Measurements from ENCODE around the gene TEF.

TEF gene

DNA sequence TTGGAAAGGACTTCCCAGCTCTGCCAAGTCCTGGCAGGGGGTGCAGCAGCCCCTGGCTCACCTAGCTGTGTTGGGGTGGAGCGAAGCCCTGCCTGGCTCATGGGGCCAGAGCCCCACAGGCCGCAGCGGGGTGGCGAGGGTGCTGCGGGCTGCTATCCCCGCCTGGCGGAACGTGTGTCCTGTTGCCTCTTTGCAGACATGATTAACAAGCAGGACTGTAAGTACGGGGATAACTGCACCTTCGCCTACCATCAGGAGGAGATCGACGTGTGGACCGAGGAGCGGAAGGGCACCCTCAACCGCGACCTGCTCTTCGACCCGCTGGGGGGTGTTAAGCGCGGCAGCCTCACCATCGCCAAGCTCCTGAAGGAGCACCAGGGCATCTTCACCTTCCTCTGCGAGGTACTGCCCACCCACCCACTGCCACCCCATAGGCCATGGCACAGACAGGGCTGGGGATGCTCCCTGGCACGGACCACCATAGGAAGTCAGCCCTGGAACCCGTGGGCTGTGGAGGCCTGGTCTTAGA, 35.9 kb upstream of the TEF start:
- TF ChIP-seq, protein P1, sequence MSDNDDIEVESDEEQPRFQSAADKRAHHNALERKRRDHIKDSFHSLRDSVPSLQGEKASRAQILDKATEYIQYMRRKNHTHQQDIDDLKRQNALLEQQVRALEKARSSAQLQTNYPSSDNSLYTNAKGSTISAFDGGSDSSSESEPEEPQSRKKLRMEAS (IDR thresholded peaks at IDR 0.05) = no peak

GRCh38 chr22:41347066-41347859, 34.5 kb upstream of the TEF start:
- TF ChIP-seq NFIC (IDR thresholded peaks at IDR 0.05) (peak; percentile 76), ZBTB7A (IDR thresholded peaks at IDR 0.05; ENCODE audit: low read depth) (no peak)

- no peak for TF ChIP-seq RAD21 (IDR thresholded peaks at IDR 0.05; ENCODE audit: low read depth)
- no peak for TF ChIP-seq ZBTB7A (IDR thresholded peaks at IDR 0.05; ENCODE audit: low read depth)
- TF ChIP-seq TAF1 (IDR thresholded peaks at IDR 0.05; ENCODE audit: low read depth) = no peak
- TF ChIP-seq EGR1 (IDR thresholded peaks at IDR 0.05) = no peak
- TF ChIP-seq CEBPB (IDR thresholded peaks at IDR 0.05) = no peak
- TF ChIP-seq, protein P2, sequence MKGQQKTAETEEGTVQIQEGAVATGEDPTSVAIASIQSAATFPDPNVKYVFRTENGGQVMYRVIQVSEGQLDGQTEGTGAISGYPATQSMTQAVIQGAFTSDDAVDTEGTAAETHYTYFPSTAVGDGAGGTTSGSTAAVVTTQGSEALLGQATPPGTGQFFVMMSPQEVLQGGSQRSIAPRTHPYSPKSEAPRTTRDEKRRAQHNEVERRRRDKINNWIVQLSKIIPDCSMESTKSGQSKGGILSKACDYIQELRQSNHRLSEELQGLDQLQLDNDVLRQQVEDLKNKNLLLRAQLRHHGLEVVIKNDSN (IDR thresholded peaks at IDR 0.05) = no peak
- no peak for TF ChIP-seq YY1 (IDR thresholded peaks at IDR 0.05; ENCODE audit: low read depth)
- TF ChIP-seq FOXM1 (IDR thresholded peaks at IDR 0.05; ENCODE audit: borderline replicate concordance, low read depth) = no peak
- no peak for TF ChIP-seq TCF12 (IDR thresholded peaks at IDR 0.05; ENCODE audit: low read depth)
- TF ChIP-seq REST (IDR thresholded peaks at IDR 0.05; ENCODE audit: low read depth) = no peak
Measured at GRCh38 chr22:41348964-41349484, 32.7 kb upstream of the TEF start.

- TF ChIP-seq CEBPB (IDR thresholded peaks at IDR 0.05) (no peak), NFIC (IDR thresholded peaks at IDR 0.05) (no peak), FOXM1 (IDR thresholded peaks at IDR 0.05; ENCODE audit: borderline replicate concordance, low read depth) (no peak), RAD21 (IDR thresholded peaks at IDR 0.05; ENCODE audit: low read depth) (no peak), CREB1 (IDR thresholded peaks at IDR 0.05; ENCODE audit: low read depth) (no peak), EGR1 (IDR thresholded peaks at IDR 0.05) (no peak), REST (IDR thresholded peaks at IDR 0.05; ENCODE audit: low read depth) (no peak), TCF12 (IDR thresholded peaks at IDR 0.05; ENCODE audit: low read depth) (no peak), ZBTB7A (IDR thresholded peaks at IDR 0.05; ENCODE audit: low read depth) (no peak), YY1 (IDR thresholded peaks at IDR 0.05; ENCODE audit: low read depth) (no peak), TAF1 (IDR thresholded peaks at IDR 0.05; ENCODE audit: low read depth) (no peak), EP300 (IDR thresholded peaks at IDR 0.05; ENCODE audit: borderline replicate concordance) (no peak), TEAD4 (IDR thresholded peaks at IDR 0.05) (no peak)
- TF ChIP-seq, protein P1 (IDR thresholded peaks at IDR 0.05) = no peak
- TF ChIP-seq, protein P2 (IDR thresholded peaks at IDR 0.05) = no peak
Measured at GRCh38 chr22:41350087-41350486, 31.7 kb upstream of the TEF start.

DNA sequence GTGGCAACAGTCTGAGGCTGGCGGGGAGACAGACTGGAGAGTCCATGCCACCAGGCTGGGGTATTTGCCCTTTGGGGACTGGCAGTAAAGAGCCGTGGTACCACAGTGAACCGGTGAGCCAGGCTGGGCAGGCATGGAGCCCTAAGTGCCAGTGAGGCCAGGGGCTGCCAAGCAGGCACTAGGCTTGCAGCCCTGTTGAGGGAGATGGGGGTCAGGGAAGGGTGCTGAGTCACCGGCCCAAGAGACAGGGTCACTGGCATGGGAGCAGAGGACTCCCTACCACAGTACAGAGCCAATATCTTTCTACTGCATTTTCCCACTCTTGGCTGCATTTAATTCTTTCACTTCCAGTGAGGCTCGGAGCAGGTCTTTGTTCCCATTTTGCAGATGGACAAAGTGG, 30.7 kb upstream of the TEF start:
- TF ChIP-seq, protein P1 (IDR thresholded peaks at IDR 0.05) = no peak
- no peak for TF ChIP-seq TCF12 (IDR thresholded peaks at IDR 0.05; ENCODE audit: low read depth)
- TF ChIP-seq CREB1 (IDR thresholded peaks at IDR 0.05; ENCODE audit: low read depth) = no peak
- TF ChIP-seq TAF1 (IDR thresholded peaks at IDR 0.05; ENCODE audit: low read depth) = no peak
- TF ChIP-seq EP300 (IDR thresholded peaks at IDR 0.05; ENCODE audit: borderline replicate concordance) = no peak

DNA sequence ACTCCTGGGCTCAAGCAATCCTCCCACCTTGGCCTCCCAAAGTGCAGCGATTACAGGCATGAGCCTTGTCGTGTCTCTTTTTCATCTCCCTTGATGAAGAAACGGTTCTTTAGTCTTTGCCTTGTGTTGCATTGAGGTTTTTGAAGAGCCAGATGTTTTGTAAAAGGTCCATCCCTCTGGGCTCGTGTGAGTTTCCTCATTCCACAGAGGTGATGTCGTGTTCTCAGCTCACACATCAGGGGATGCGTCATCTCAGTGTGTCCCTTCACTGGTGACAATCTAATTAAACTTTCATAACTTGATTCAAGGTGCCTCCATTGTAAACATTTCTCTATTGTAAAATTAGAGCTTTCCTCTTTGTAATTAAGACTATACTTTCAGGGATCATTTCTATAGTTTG, 29.7 kb upstream of the TEF start:
- TF ChIP-seq EGR1 (IDR thresholded peaks at IDR 0.05) = no peak
- TF ChIP-seq CREB1 (IDR thresholded peaks at IDR 0.05; ENCODE audit: low read depth) = no peak
- no peak for TF ChIP-seq ZBTB7A (IDR thresholded peaks at IDR 0.05; ENCODE audit: low read depth)
- TF ChIP-seq, protein P1 (IDR thresholded peaks at IDR 0.05) = no peak
- no peak for TF ChIP-seq REST (IDR thresholded peaks at IDR 0.05; ENCODE audit: low read depth)
- TF ChIP-seq TEAD4 (IDR thresholded peaks at IDR 0.05) = no peak
- no peak for TF ChIP-seq YY1 (IDR thresholded peaks at IDR 0.05; ENCODE audit: low read depth)
- TF ChIP-seq, protein P2 (IDR thresholded peaks at IDR 0.05) = no peak
- TF ChIP-seq CEBPB (IDR thresholded peaks at IDR 0.05) = no peak
- no peak for TF ChIP-seq TCF12 (IDR thresholded peaks at IDR 0.05; ENCODE audit: low read depth)
- no peak for TF ChIP-seq TAF1 (IDR thresholded peaks at IDR 0.05; ENCODE audit: low read depth)
- TF ChIP-seq RAD21 (IDR thresholded peaks at IDR 0.05; ENCODE audit: low read depth) = no peak
- TF ChIP-seq NFIC (IDR thresholded peaks at IDR 0.05) = no peak
- no peak for TF ChIP-seq EP300 (IDR thresholded peaks at IDR 0.05; ENCODE audit: borderline replicate concordance)
- TF ChIP-seq FOXM1 (IDR thresholded peaks at IDR 0.05; ENCODE audit: borderline replicate concordance, low read depth) = no peak

Measured in Ishikawa (cell line).